WI38 (cell line): ENCODE results near the gene KCNK16.

Experiments
- H3K4me3 ChIP-seq: 2 replicates; pipeline ENCODE4 v1.5.1; 2011; ENCODE audit warnings: low read depth, mild to moderate bottlenecking, control low read depth, low read length
- CTCF ChIP-seq: IDR thresholded peaks from 2 replicates; pipeline ENCODE4 v1.5.1; 2012; ENCODE audit warnings: low read depth, mild to moderate bottlenecking, control low read depth, low read length

The KCNK16 gene

GRCh38 chr6:39317256-39317655 is 5.2 kb downstream of the KCNK16 start:
- H3K4me3 ChIP-seq = no peak overlapping the region
- no peak for TF ChIP-seq CTCF

GRCh38 chr6:39314273-39314795 is 8.2 kb downstream of the KCNK16 start, which contains the start of gene KCNK17:
KCNK17 (minus strand) TSS chr6:39314419; CDS start chr6:39314320, 99 bp downstream.
- no peak within 1 kb of the TSS for H3K4me3 ChIP-seq
- no peak for TF ChIP-seq CTCF

- no peak for TF ChIP-seq CTCF
- H3K4me3 ChIP-seq = no peak overlapping the region
These were observed 8.8 kb downstream of the KCNK16 start for GRCh38 chr6:39313526-39314272.

- no peak for TF ChIP-seq CTCF
- H3K4me3 ChIP-seq = no peak overlapping the region
These were observed 9.5 kb downstream of the KCNK16 start for GRCh38 chr6:39312912-39313525.

- H3K4me3 ChIP-seq = no peak overlapping the region
- TF ChIP-seq CTCF = no peak
These were observed 12.0 kb downstream of the KCNK16 start for GRCh38 chr6:39310542-39310941.

GRCh38 chr6:39309942-39310531 is 12.5 kb downstream of the KCNK16 start:
- H3K4me3 ChIP-seq = no peak overlapping the region

More at GRCh38 chr6:39309942-39310531, 12.5 kb downstream of the KCNK16 start:
- TF ChIP-seq CTCF = peak; percentile 78
